Stimulated activated CD8-positive, alpha-beta memory T cell treated with anti-CD3 and anti-CD28 coated beads, Interleukin-7, amount 100 ng/mL, for 1 hour (primary cell): ENCODE data around the gene CCDC14.
"Not testable (repeated sequence)": the region's sequence is repeated elsewhere in the genome, so short reads cannot be mapped to it uniquely, and the experiment has no call there.

Experiments
- DNase-seq, 2 donors: peaks; one replicate each; pipeline ENCODE4 v3.0.0-alpha.2; 2020; ENCODE audit warnings: low read depth in 2 of 2

Gene CCDC14

DNA sequence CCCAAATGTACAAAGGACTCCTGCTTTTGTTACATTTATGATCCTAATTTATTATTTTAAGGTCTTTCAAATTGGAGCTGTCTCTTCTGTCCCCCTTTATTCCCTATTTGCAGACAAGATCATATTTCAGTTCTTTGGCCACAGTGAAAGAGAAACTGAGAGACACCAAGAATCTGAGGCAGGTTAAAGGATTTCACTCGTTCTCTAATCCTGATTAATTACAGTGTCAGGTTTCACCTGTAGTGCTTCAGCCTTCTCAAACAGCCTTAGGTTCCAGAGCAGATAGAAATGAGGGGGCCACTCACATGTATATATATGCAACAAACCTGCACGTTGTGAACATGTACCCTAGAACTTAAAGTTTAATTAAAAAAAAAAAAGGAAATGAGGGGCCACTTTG is 6.2 kb upstream of the CCDC14 start:
- not testable (repeated sequence) for DNase-seq

DNA sequence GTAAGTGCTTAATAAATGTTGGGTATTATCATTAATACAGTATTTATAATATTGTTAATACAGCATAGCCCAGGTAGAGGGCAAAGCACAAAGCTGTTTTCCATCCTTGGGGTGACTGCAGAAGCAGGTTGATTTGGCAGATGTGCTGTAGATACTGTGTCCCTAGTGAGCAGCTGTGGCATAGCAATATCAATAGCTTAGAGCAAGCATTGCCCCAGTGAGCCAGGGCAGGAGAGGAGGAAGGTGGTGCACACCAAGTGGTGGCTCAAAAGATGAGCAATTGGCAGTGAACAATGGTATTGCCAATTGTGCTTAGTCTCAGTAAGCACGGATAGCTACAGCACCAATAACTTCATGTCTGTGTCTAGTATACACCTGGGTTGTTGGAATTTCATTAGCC is 5.8 kb upstream of the CCDC14 start:
- not testable (repeated sequence) for DNase-seq

DNA sequence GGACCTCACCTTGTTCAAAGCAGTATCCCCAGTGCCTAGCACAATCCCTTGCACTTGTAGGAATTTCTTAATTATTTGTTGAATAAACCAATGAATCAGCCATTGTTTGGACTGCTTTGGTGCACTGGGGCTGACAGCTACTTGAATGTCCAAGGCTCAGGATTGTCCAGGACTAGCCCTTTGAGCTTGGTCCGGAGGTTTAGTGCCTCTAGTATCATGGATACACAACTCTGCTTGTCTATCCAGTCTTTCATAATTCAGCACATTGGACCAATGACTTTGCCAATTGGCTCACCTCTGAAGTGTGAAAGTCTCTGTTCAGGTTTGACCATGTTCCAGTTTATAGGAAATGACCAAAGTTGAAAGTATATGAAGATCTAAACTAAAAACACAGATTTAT is 3.8 kb upstream of the CCDC14 start:
- not testable (repeated sequence) for DNase-seq

DNA sequence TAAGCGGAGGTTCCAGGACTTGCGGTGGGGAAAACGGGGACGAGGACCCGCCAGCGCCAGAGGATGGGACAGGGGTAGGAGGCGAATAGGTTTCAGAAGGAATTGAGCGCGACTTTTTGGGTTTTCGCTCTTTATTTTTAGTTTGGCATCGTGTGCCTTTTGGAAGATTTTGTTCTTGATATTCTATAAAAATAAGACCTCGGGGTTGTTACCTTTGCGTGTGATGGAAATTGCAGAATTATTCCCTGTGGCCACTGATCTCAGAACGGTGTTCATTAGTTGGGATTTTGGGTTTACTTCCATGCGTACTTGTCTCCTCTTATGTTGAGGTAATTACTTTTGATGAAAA is 453 bp upstream of the CCDC14 start:
- no peak for DNase-seq

GRCh38 chr3:123953735-123954134 is 7.3 kb downstream of the CCDC14 start:
- DNase-seq, result no peak

- DNase-seq, result no peak
These were observed 8.0 kb downstream of the CCDC14 start for GRCh38 chr3:123952844-123953520.

DNA sequence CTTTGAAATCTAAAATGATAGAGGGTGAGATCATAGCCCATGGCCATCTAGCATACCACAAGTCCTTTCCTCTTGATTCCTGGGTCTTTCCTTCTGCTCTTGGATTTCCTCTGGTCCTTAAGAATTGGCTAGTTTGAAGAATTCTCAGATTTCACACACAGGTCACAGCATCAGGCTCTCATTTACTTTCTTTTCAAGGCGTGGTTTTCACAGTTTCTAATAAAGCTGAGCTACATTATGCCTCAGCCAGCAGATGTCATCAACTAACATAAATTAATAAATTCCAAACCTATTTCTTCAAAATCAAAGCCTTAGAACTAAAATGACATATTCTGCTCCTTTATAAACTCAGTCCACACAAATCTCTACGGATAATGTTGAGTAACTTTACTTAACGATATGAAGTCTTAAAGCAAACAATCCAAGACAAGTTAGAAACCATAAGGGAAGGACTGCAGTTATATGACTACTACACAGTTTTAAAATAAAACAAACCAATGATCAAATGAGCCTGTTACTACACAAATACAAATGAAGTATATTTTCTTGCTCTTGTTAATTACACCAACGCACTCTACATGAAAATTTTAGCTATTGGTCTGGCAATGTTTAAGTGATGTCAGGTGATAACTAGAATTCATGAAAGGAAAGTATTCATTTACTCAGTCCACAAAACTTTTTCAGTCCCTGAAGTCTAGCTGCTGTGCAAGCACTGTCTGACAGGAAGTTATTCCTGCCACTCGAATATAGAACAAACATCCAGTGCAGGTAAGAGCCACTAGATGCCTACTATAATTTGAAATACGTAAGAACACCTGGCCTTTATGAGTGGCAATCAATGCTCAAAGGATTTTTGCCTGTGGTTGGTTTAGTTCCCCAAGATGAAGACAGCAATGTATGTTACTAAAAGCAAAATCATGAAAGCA is 9.2 kb downstream of the CCDC14 start:
- DNase-seq, result no peak

DNA sequence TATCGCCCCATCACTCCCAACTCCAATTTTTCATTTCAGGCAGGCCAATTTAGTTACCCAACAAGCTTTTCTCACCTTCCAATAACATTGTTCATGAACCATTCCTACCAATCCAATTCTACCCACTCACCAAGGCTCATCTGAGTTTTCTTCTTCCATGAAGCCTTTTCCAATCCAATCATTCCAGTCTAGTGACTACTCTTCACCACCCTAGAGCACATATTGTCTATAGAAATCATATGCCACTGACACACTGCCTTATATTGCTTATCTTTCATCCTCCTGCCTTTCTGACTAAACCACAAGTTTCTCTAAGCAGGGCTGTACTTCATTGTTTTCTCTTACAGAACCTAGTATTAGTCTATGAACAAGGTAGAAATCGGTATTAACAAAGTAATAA is 11.4 kb downstream of the CCDC14 start:
- no peak for DNase-seq

DNA sequence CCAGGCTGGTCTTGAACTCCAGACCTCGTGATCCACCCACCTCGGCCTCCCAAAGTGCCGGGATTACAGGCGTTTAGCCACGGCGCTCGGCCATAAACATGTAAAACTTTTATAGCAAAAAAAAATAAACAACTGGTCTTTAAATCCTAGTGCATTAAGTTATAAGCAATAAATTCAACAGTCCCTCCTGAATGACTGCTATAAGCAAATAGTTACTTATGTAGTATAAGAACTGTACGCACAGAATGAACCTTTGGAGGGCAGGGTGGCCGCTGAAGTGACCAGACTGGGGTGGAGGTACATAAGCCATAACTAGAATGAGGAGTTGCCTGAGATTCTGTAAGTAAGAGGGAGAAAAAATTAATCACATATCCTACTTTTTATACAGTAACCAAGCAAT is 12.6 kb downstream of the CCDC14 start:
- DNase-seq, result no peak

- no peak for DNase-seq
These were observed 13.5 kb downstream of the CCDC14 start for GRCh38 chr3:123947482-123947881.

DNA sequence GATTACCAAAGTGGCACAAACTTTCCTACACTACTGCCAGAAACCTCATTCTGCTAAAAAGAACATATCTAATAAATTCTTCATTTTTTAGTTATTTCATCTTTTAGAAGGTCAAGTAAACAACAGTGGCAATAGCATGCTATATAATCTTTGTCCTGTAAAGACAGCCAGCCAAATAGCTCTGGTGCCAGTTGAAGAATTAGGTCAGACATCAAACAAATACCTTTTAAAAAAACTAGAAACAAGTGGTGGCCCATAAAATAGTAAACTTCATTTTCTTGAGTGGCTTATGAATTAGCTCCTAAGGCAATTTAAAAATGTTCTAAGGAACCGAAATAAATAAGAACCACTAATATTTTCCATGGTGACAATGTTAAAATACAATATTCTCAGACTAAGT is 19.5 kb downstream of the CCDC14 start:
- DNase-seq, result no peak

- DNase-seq, result no peak
These were observed 19.9 kb downstream of the CCDC14 start for GRCh38 chr3:123941121-123941520.

DNA sequence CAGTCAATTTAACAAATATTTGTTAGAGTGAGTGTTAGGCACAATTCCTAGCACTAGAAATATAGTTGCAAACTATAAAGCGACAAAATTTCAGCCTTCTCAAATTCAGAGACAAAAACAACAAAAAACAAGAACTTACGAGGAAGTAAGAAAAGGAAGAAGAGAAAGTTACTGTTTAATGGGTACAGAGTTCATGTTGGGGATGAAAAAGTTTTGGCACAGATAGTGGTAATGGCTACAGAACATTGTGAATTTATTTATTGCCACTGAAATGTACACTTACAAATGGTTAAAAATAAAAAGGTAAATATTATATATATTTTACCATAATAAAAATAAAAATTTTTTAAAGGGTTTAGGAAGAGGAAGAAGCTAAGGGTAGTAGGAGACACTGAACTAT is 21.3 kb downstream of the CCDC14 start:
- DNase-seq, result no peak

GRCh38 chr3:123936400-123936799 is 24.6 kb downstream of the CCDC14 start:
- DNase-seq, result no peak

DNA sequence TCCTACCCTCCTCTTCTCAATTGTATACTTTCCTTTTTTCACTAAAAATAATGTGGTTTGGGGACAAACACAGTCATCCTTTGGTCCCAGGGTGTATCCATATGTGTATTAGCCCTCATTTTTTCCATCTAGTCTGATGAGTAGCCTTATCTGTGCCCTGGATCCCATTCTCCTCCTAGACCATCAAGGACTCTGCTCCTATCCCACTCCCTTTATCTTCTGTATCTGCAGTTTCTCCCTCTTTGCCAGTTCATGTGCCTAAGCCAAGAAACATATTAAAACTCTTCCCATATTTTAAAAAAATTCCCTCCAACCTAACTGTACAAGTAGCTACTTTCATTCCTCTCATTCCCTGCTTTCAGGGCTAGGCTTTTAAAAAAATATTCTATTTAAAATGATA is 25.2 kb downstream of the CCDC14 start:
- no peak for DNase-seq

- no peak for DNase-seq
These were observed 26.8 kb downstream of the CCDC14 start for GRCh38 chr3:123934250-123934649.

DNA sequence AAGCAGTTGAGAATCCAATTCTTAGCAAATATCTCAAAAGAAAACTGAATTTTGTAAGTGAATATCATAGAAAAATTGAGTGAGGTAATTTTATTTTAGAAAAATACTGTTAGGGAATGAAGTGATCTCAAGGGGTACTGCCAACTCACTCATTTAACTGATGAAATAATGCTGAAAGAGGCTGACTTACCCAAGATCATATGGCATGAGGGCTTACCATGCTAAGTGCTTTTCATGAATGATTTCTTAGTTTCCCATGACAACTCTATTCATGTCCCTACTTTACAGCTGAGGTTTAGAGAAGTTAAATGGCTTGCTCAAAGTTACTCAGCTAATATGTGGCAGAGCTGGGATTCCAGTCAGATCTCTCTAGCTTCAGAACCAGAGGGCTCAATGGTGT is 30.6 kb downstream of the CCDC14 start:
- DNase-seq, result no peak

GRCh38 chr3:123929325-123929724 is 31.7 kb downstream of the CCDC14 start:
- no peak for DNase-seq

DNA sequence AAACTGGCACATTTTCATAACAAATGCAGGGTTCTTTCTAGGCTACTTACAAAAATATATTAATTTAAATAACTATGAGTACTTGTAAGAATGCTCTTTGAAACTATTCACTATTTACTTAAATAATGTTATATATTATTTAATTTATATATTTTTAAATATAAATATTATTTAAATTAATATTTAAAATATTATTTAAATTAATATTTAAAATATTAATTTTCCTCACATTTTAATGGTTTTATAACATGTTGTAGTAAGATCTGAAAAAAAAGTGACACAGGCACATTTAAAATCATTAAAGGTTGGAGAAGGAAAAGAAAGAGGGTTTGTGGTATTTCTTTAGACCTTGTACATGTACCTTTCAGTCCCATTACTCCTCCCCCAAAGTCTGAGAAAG is 34.6 kb downstream of the CCDC14 start:
- DNase-seq, result no peak

GRCh38 chr3:123920868-123921267 is 40.2 kb downstream of the CCDC14 start:
- DNase-seq, result no peak

DNA sequence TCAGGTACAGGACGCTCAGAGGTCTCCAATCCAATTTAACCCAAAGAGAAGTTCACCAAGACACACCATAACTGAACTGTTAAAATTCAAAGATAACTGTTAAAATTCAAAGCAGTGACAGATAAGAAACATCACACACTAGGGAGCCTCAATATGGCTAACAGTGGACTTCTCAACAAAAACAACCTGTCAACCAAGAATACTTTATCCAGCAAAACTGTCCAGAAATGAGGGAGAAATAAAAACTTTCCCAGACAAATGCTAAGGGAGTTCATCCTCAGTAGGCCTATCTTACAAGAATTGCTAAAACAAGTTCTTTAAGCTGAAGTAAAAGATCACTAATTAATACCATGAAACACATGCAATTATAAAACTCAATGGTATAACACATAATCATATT is 40.6 kb downstream of the CCDC14 start:
- no peak for DNase-seq

GRCh38 chr3:123919353-123919752 is 41.7 kb downstream of the CCDC14 start:
- no peak for DNase-seq

DNA sequence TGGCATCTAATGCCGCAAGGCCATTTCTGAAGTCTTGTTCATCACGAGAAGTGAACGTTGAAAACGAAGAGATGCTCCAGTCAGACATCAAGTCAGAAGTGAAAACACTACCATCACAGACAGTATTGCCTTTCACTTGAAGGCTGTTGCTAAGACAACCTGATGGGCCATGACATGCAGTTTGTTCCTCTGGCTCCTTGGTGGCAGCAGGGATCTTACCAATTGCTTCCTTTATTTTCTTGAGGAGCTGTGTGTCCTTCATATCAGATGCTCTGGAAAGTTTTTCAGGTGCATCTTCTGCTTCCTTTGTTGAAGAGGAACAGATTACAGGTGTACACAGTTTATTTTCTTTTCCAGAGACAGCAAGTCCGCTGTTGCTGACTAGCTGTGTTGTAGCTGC is 46.2 kb downstream of the CCDC14 start:
- no peak for DNase-seq
